ENCODE measurements around the gene CELSR1.

CELSR1 gene

DNA sequence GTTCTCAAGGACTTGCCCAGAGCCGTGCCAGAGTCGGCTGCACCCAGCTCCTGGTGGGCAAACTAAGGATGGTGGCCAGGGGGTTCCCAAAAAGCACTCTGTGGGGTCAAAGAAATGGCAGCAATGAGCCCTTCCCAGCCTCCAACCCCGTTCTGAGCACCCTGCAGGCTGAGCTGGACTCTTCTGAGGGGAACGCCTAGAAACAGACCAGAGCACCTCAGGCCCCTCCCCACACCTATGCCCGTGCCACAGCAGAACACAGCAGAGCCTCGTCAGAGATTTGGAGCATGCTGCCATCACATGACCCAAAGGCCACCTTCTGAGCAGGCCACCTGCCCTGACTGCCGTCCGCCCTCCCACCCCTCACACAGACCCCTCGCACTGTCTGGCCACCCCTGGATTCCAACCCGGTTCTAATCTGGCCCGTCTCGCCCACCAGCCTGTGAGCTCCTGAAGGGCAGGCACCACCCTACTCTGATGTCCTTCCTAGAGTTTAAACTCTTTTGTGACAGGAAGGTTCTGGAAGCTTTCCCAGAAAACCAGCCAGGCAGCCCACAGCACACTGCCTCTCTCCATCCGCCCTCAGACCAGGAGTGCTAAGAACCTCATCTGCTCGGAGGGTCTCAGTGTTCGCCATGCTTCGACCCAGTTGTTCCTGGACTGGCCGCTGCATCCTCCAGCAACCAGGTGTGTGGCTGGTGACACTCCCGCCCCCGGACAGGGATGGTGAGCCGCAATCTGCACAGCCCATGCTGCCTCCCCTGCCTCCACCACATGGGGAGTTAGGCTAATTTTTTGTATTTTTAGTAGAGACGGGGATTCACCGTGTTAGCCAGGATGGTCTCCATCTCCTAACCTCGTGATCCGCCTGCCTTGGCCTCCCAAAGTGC lies 97.6 kb downstream of the CELSR1 start:
- Histone ChIP-seq H3K4me3 (ENCODE audit: severe bottlenecking) (no peak overlapping the region), H3K4me1 (ENCODE audit: insufficient read depth, poor library complexity, severe bottlenecking) (peaks cover 5% of the 10 kb centered on the region), H3K27ac (ENCODE audit: poor library complexity, severe bottlenecking) (no peak overlapping the region), H3K36me3 (ENCODE audit: low read depth) (peaks cover 38% of the 10 kb centered on the region), H3K9me3 (ENCODE audit: severe bottlenecking) (no peaks in the 10 kb centered on the region), H3K27me3 (ENCODE audit: insufficient read depth, poor library complexity, severe bottlenecking) (no peaks in the 10 kb centered on the region)
- TF ChIP-seq, protein P1, sequence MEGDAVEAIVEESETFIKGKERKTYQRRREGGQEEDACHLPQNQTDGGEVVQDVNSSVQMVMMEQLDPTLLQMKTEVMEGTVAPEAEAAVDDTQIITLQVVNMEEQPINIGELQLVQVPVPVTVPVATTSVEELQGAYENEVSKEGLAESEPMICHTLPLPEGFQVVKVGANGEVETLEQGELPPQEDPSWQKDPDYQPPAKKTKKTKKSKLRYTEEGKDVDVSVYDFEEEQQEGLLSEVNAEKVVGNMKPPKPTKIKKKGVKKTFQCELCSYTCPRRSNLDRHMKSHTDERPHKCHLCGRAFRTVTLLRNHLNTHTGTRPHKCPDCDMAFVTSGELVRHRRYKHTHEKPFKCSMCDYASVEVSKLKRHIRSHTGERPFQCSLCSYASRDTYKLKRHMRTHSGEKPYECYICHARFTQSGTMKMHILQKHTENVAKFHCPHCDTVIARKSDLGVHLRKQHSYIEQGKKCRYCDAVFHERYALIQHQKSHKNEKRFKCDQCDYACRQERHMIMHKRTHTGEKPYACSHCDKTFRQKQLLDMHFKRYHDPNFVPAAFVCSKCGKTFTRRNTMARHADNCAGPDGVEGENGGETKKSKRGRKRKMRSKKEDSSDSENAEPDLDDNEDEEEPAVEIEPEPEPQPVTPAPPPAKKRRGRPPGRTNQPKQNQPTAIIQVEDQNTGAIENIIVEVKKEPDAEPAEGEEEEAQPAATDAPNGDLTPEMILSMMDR (IDR thresholded peaks at IDR 0.05; ENCODE audit: poor library complexity, severe bottlenecking), result no peak
- DNase-seq (ENCODE audit: low spot score) (no peak), ATAC-seq (ENCODE audit: low read depth) (no peak)

DNA sequence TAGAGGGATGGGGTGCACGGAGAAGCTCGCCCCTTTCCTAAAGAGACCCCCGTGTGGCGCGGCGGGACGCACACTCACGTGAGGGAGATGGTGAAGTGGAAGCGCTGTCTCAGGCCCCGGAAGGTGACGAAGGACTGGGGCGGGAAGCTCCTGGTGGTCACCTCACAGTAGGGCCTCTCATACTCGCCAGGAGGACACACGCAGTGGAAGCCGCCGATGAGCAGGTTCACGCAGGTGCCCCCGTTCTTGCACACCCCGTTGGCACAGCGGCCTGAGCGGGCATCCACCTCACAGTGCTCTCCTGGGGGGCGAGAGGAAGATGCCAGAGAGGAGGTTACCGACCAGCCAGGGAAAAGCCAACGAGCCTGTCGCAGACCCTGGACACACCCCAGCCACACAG lies 98.3 kb downstream of the CELSR1 start:
- peaks cover 45% of the 10 kb centered on the region for H3K36me3 ChIP-seq (ENCODE audit: low read depth)
- peaks cover 5% of the 10 kb centered on the region for H3K4me1 ChIP-seq (ENCODE audit: insufficient read depth, poor library complexity, severe bottlenecking)
- TF ChIP-seq, protein P1 (IDR thresholded peaks at IDR 0.05; ENCODE audit: poor library complexity, severe bottlenecking), result no peak
- no peak overlapping the region for H3K27ac ChIP-seq (ENCODE audit: poor library complexity, severe bottlenecking)
- DNase-seq (ENCODE audit: low spot score) (no peak), ATAC-seq (ENCODE audit: low read depth) (no peak)
- H3K9me3 ChIP-seq (ENCODE audit: severe bottlenecking), result no peaks in the 10 kb centered on the region
- H3K27me3 ChIP-seq (ENCODE audit: insufficient read depth, poor library complexity, severe bottlenecking), result no peaks in the 10 kb centered on the region
- no peak overlapping the region for H3K4me3 ChIP-seq (ENCODE audit: severe bottlenecking)

DNA sequence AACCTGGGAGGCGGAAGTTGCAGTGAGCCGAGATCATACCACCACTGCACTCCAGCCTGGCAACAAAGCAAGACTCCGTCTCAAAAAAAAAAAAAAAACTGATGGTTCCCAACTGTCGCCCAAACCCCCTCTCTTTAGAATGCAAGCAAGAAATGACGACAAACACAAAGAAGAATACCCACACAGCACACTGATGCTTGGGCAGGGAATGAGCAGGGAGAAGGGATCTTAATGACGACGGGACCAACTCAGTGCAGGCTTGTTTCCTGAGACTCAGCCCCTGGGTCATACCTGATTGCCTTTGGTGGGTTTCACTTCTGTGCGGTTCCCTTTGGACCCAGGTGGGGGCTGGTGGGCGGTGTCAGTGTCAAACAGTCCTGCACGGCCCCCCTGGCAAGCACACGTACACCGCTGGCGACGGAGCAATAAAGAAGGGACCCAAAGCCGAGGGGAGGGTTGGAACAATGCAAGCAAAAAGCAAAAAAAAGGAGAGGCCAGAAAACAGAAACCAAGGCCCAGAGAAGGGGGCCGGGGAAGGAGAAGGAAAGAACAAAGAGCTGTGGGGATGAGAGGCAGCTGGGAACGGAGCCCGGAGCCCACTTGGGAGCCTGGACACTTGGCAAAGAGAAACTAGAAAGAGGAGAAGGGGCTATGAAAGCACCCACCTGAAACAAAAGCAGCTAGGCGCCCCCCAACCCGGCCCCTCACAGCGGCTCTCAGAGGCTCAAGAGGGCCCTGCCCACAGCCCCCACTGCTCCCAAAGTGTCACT lies 99.6 kb downstream of the CELSR1 start:
- Histone ChIP-seq H3K4me1 (ENCODE audit: insufficient read depth, poor library complexity, severe bottlenecking) (peaks cover 5% of the 10 kb centered on the region), H3K36me3 (ENCODE audit: low read depth) (peaks cover 56% of the 10 kb centered on the region), H3K27me3 (ENCODE audit: insufficient read depth, poor library complexity, severe bottlenecking) (no peaks in the 10 kb centered on the region), H3K9me3 (ENCODE audit: severe bottlenecking) (no peaks in the 10 kb centered on the region), H3K27ac (ENCODE audit: poor library complexity, severe bottlenecking) (no peak overlapping the region), H3K4me3 (ENCODE audit: severe bottlenecking) (no peak overlapping the region)
- no peak for ATAC-seq (ENCODE audit: low read depth)
- TF ChIP-seq, protein P1 (IDR thresholded peaks at IDR 0.05; ENCODE audit: poor library complexity, severe bottlenecking), result no peak
- DNase-seq (ENCODE audit: low spot score), result no peak

DNA sequence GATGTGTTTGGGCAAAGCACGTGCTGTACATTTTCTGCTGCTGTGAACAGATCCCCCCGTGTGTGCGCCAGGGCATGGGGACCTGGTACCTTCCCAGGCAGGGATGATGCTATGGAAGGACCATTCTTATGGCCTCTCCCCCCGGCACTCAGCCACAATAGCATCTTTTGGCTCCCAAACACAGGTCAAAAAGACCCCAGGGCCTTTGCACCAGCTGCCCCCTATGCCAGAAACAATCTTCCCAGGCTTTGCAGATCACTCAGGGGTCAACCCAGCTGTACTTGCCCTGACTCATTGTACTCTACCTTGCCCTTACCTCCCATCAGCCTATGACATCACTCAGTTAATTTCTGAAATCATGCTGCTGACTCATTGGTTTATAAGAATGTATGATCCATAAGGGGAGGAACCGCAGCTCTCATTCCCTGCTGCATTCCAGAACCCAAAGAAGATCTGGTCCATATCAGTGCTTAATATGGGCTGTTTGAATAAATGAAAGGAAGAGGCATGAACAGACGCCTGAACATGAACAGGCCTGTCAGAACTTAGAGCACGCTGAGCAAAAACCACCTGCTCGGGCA lies 100.7 kb downstream of the CELSR1 start:
- no peak overlapping the region for H3K27ac ChIP-seq (ENCODE audit: poor library complexity, severe bottlenecking)
- DNase-seq (ENCODE audit: low spot score) (no peak), ATAC-seq (ENCODE audit: low read depth) (peak; percentile 40; the same call in 1 of the 3 replicates)
- no peak overlapping the region for H3K4me3 ChIP-seq (ENCODE audit: severe bottlenecking)
- H3K4me1 ChIP-seq (ENCODE audit: insufficient read depth, poor library complexity, severe bottlenecking), result peaks cover 5% of the 10 kb centered on the region
- no peaks in the 10 kb centered on the region for H3K27me3 ChIP-seq (ENCODE audit: insufficient read depth, poor library complexity, severe bottlenecking)
- peaks cover 55% of the 10 kb centered on the region for H3K36me3 ChIP-seq (ENCODE audit: low read depth)
- H3K9me3 ChIP-seq (ENCODE audit: severe bottlenecking), result no peaks in the 10 kb centered on the region
- TF ChIP-seq, protein P1 (IDR thresholded peaks at IDR 0.05; ENCODE audit: poor library complexity, severe bottlenecking), result no peak

Measured in RWPE2 (cell line).